ENCODE results near the gene XPO6.

XPO6 gene

GRCh38 chr16:28164140-28164539 is 47.6 kb downstream of the XPO6 start:
- H3K4me3 ChIP-seq (ENCODE audit: low read depth, low read length), result no peak overlapping the region
- peak; percentile 52 for DNase-seq (ENCODE audit: low read depth)
- TF ChIP-seq POLR2A (IDR thresholded peaks at IDR 0.05; ENCODE audit: extremely low read depth, insufficient read length) (no peak), MAX (IDR thresholded peaks at IDR 0.05; ENCODE audit: low read depth, low read length) (no peak), MYC (IDR thresholded peaks at IDR 0.05; ENCODE audit: low read depth, low read length) (no peak)
- TF ChIP-seq, protein P1, sequence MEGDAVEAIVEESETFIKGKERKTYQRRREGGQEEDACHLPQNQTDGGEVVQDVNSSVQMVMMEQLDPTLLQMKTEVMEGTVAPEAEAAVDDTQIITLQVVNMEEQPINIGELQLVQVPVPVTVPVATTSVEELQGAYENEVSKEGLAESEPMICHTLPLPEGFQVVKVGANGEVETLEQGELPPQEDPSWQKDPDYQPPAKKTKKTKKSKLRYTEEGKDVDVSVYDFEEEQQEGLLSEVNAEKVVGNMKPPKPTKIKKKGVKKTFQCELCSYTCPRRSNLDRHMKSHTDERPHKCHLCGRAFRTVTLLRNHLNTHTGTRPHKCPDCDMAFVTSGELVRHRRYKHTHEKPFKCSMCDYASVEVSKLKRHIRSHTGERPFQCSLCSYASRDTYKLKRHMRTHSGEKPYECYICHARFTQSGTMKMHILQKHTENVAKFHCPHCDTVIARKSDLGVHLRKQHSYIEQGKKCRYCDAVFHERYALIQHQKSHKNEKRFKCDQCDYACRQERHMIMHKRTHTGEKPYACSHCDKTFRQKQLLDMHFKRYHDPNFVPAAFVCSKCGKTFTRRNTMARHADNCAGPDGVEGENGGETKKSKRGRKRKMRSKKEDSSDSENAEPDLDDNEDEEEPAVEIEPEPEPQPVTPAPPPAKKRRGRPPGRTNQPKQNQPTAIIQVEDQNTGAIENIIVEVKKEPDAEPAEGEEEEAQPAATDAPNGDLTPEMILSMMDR (IDR thresholded peaks at IDR 0.05; ENCODE audit: low read depth, low read length), result no peak

DNA sequence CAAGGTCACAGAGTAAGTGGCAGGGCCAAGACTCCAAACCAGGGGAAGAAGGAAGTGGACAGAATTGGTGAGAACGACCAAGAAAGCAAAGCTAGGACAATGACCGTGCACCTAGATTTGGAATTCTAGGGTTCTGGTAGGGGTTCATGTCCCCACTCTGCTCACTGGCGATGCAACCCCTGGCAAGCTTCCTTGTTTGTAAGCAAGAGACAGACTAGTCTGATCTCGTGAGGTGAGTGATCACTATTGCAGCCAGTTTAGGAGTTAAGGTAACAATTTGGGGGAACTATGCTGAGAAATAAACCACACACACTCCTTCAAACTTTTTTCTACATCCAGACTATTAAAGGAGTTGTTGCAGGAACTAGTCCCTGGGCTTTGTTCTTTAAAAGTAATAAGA is 48.1 kb downstream of the XPO6 start:
- H3K4me3 ChIP-seq (ENCODE audit: low read depth, low read length), result no peak overlapping the region
- no peak for DNase-seq (ENCODE audit: low read depth)
- TF ChIP-seq POLR2A (IDR thresholded peaks at IDR 0.05; ENCODE audit: extremely low read depth, insufficient read length), result no peak
- no peak for TF ChIP-seq MAX (IDR thresholded peaks at IDR 0.05; ENCODE audit: low read depth, low read length)
- TF ChIP-seq, protein P1 (IDR thresholded peaks at IDR 0.05; ENCODE audit: low read depth, low read length), result no peak
- no peak for TF ChIP-seq MYC (IDR thresholded peaks at IDR 0.05; ENCODE audit: low read depth, low read length)

- DNase-seq (ENCODE audit: low read depth), result no peak
- TF ChIP-seq POLR2A (IDR thresholded peaks at IDR 0.05; ENCODE audit: extremely low read depth, insufficient read length), result no peak
- TF ChIP-seq MAX (IDR thresholded peaks at IDR 0.05; ENCODE audit: low read depth, low read length), result no peak
- no peak for TF ChIP-seq MYC (IDR thresholded peaks at IDR 0.05; ENCODE audit: low read depth, low read length)
- no peak overlapping the region for H3K4me3 ChIP-seq (ENCODE audit: low read depth, low read length)
Measured at GRCh38 chr16:28162326-28162877, 49.4 kb downstream of the XPO6 start.

- no peak overlapping the region for H3K4me3 ChIP-seq (ENCODE audit: low read depth, low read length)
- TF ChIP-seq MYC (IDR thresholded peaks at IDR 0.05; ENCODE audit: low read depth, low read length), result no peak
- TF ChIP-seq, protein P1 (IDR thresholded peaks at IDR 0.05; ENCODE audit: low read depth, low read length), result no peak
- no peak for TF ChIP-seq POLR2A (IDR thresholded peaks at IDR 0.05; ENCODE audit: extremely low read depth, insufficient read length)
- no peak for TF ChIP-seq MAX (IDR thresholded peaks at IDR 0.05; ENCODE audit: low read depth, low read length)
- no peak for DNase-seq (ENCODE audit: low read depth)
Measured at GRCh38 chr16:28161626-28162025, 50.1 kb downstream of the XPO6 start.

DNA sequence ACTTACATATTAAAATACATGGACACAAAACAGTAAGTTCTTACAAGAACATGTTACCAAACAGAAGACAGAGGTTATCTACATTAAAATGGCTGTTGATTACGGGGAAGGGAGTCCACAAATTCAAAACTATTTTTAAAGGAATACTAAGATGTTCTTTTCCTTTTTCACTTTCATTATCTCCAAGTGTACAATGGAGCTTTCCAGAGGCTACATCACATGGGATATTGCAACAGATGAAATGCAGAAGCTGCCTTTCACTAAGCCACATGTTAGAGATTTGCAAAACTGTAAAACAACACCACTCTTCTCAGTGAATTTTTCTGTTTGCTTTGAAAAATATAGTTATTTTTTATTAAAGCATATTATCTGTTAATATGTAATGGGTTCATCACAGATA is 53.6 kb downstream of the XPO6 start:
- TF ChIP-seq MAX (IDR thresholded peaks at IDR 0.05; ENCODE audit: low read depth, low read length), result peak; percentile 52
- TF ChIP-seq MYC (IDR thresholded peaks at IDR 0.05; ENCODE audit: low read depth, low read length), result no peak
- no peak for TF ChIP-seq POLR2A (IDR thresholded peaks at IDR 0.05; ENCODE audit: extremely low read depth, insufficient read length)
- TF ChIP-seq, protein P1 (IDR thresholded peaks at IDR 0.05; ENCODE audit: low read depth, low read length), result no peak
- no peak for DNase-seq (ENCODE audit: low read depth)

GRCh38 chr16:28156056-28156680 is 55.6 kb downstream of the XPO6 start:
- no peak for DNase-seq (ENCODE audit: low read depth)
- TF ChIP-seq MYC (IDR thresholded peaks at IDR 0.05; ENCODE audit: low read depth, low read length) (no peak), POLR2A (IDR thresholded peaks at IDR 0.05; ENCODE audit: extremely low read depth, insufficient read length) (no peak), MAX (IDR thresholded peaks at IDR 0.05; ENCODE audit: low read depth, low read length) (no peak)
- TF ChIP-seq, protein P1 (IDR thresholded peaks at IDR 0.05; ENCODE audit: low read depth, low read length), result no peak
- no peak overlapping the region for H3K4me3 ChIP-seq (ENCODE audit: low read depth, low read length)

More for the DNA sequence above, 53.6 kb downstream of the XPO6 start:
- H3K4me3 ChIP-seq (ENCODE audit: low read depth, low read length), result no peak overlapping the region
